ENCODE results near the gene OR1Q1. TPM values are rescaled to one million over a fixed set of nuclear protein-coding genes. Genes with fewer than 3 reads are reported as not detected.

Gene OR1Q1, protein sequence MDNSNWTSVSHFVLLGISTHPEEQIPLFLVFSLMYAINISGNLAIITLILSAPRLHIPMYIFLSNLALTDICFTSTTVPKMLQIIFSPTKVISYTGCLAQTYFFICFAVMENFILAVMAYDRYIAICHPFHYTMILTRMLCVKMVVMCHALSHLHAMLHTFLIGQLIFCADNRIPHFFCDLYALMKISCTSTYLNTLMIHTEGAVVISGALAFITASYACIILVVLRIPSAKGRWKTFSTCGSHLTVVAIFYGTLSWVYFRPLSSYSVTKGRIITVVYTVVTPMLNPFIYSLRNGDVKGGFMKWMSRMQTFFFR
- total RNA-seq, result not detected
- not detected for polyA plus RNA-seq
- long read RNA-seq, donor 1, result 0 reads
- long read RNA-seq, donor 2, result 0 reads
- long read RNA-seq, donor 3, result 0 reads
- long read RNA-seq, donor 4, result 0 reads
- long read RNA-seq, donor 5, result 0 reads
- long read RNA-seq, donor 6, result 0 reads
- long read RNA-seq, donor 7, result 0 reads
- long read RNA-seq, donor 8, result 0 reads
- long read RNA-seq, donor 9, result 0 reads
- long read RNA-seq, donor 10, result 0 reads

DNA sequence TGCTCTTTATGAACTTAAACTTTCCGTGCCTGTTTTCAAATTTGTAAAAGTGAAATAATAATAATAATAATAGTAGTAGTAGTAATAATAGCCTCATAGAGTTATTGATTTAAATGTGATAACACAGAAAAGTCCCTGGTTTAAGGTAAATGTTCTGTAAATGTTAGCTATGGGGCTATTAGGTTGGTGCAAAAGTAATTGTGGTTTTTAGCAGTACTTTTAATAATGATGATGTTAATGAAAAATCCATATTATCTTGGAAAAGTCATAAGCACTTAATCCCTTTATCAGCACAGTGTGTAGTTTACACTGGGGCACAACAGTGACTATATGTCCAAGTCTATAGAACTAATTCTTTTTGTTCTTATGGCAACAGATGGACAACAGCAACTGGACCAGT lies at the start of gene OR1Q1:
OR1Q1 (plus strand) TSS at position 377 of the 400 bp plus-strand sequence; CDS start at position 377, 0 bp downstream.
- intact Hi-C loops (cut with DNase I), result no loop called here
- WGBS, 4 donors, result 83 to 100% (median 91%) methylated on average over 1 of the region's 1 CpG
- no peak for TF ChIP-seq POLR2A (IDR thresholded peaks at IDR 0.05)
- TF ChIP-seq, protein P1, sequence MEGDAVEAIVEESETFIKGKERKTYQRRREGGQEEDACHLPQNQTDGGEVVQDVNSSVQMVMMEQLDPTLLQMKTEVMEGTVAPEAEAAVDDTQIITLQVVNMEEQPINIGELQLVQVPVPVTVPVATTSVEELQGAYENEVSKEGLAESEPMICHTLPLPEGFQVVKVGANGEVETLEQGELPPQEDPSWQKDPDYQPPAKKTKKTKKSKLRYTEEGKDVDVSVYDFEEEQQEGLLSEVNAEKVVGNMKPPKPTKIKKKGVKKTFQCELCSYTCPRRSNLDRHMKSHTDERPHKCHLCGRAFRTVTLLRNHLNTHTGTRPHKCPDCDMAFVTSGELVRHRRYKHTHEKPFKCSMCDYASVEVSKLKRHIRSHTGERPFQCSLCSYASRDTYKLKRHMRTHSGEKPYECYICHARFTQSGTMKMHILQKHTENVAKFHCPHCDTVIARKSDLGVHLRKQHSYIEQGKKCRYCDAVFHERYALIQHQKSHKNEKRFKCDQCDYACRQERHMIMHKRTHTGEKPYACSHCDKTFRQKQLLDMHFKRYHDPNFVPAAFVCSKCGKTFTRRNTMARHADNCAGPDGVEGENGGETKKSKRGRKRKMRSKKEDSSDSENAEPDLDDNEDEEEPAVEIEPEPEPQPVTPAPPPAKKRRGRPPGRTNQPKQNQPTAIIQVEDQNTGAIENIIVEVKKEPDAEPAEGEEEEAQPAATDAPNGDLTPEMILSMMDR (IDR thresholded peaks at IDR 0.05), result no peak

DNA sequence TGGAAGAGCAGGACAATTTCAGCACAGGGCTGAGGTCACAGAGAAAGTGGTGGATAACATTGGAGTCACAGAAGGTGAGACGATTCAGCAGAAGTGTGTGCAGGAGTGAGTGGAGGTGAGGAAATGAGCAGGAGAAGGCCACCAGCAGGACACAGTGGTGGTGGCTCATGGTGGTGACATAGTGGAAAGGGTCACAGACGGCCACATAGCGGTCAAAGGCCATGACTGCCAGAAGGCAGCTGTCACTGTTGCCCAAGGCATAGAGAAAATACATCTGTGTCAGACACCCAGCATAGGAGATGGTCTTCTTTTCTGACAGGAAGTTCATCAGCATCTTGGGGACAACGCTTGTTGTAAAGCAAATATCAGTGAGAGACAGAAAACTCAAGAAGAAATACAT lies 46.6 kb upstream of the OR1Q1 start:
- Histone ChIP-seq H3K4me3 (no peak overlapping the region), H3K9me3 (replicated peaks in 1 of 3) (no peaks in the 10 kb centered on the region), H3K4me1 (replicated peaks in 1 of 2) (no peaks in the 10 kb centered on the region), H3K36me3 (replicated peaks in 1 of 2) (no peaks in the 10 kb centered on the region), H3K27me3 (no peaks in the 10 kb centered on the region), H3K27ac (no peak overlapping the region)
- DNase-seq, result no peak
- intact Hi-C loops (cut with DNase I), result no loop called here
- 75 to 81% (median 75%) methylated on average over 4 of the region's 4 CpGs for WGBS, 4 donors
- TF ChIP-seq, protein P1 (IDR thresholded peaks at IDR 0.05), result no peak
- no peak for TF ChIP-seq POLR2A (IDR thresholded peaks at IDR 0.05)

More for the DNA sequence above, at the start of gene OR1Q1:
- DNase-seq, result no peak
- Histone ChIP-seq H3K9me3 (replicated peaks in 1 of 3) (no peaks in the 10 kb centered on the region), H3K36me3 (replicated peaks in 1 of 2) (no peaks in the 10 kb centered on the region), H3K27ac (no peak within 1 kb of the TSS), H3K4me3 (no peak within 1 kb of the TSS), H3K27me3 (no peaks in the 10 kb centered on the region), H3K4me1 (replicated peaks in 1 of 2) (no peaks in the 10 kb centered on the region)

DNA sequence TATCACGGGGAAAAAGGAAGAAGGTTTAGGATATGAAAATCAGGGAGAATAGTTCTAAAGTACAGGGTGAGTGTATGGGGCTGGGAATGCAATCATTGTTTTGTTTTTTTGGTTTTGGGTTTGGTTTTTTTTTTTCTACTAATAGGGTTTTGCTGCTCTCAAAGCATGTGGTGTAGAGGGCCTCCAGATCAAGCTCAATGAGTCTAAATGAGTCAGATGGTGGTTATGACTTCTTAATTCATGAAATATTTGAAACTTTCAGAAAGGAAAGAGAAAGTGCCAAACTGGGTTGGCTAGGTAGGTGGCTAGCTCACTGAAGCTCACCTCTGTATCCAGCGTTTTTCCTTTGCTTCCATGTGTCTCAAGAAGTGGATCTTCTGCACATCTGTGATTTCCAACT lies 42.1 kb upstream of the OR1Q1 start:
- Histone ChIP-seq H3K36me3 (replicated peaks in 1 of 2) (no peaks in the 10 kb centered on the region), H3K27ac (no peak overlapping the region), H3K4me1 (replicated peaks in 1 of 2) (no peaks in the 10 kb centered on the region), H3K27me3 (no peaks in the 10 kb centered on the region), H3K9me3 (replicated peaks in 1 of 3) (no peaks in the 10 kb centered on the region), H3K4me3 (no peak overlapping the region)
- TF ChIP-seq, protein P1 (IDR thresholded peaks at IDR 0.05), result no peak
- no peak for TF ChIP-seq POLR2A (IDR thresholded peaks at IDR 0.05)
- 65 to 70% (median 66%) methylated on average over 2 of the region's 2 CpGs for WGBS, 4 donors
- DNase-seq, result no peak
- intact Hi-C loops (cut with DNase I), result no loop called here

DNA sequence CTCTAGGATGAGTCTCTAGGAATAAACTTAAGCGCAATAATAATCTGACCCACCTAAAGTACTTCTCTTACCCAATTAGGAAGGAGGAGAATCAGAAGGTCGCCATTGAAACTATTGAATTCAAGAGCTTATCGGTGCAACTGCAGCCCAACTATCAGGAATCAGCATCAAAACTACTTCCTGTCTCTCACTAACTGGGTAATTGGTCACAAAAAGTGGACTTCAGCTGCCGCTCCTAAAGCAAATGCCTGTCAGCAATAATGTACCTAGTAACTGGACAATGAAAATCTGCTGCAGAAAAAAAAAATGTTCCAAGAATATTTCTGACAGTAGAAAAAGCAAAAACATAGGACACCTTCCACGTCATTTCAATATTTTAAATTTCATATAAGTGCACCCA lies 34.7 kb upstream of the OR1Q1 start:
- intact Hi-C loops (cut with DNase I), result no loop called here
- Histone ChIP-seq H3K9me3 (replicated peaks in 1 of 3) (no peaks in the 10 kb centered on the region), H3K4me1 (replicated peaks in 1 of 2) (no peaks in the 10 kb centered on the region), H3K27ac (no peak overlapping the region), H3K27me3 (no peaks in the 10 kb centered on the region), H3K4me3 (no peak overlapping the region), H3K36me3 (replicated peaks in 1 of 2) (no peaks in the 10 kb centered on the region)
- 65 to 72% (median 66%) methylated on average over 5 of the region's 5 CpGs for WGBS, 4 donors
- DNase-seq, result no peak
- TF ChIP-seq POLR2A (IDR thresholded peaks at IDR 0.05), result no peak
- TF ChIP-seq, protein P1 (IDR thresholded peaks at IDR 0.05), result no peak

Measured in adrenal gland (tissue), 19 donors.